Stimulated activated CD4-positive, alpha-beta T cell treated with anti-CD3 and anti-CD28 coated beads, Interleukin-15, amount 100 ng/mL, for 1 hour (primary cell): ENCODE results near the gene HOXD9.

Experiments used
- DNase-seq, 2 donors: peaks; one replicate each; pipeline ENCODE4 v3.0.0-alpha.2; 2020; ENCODE audit warnings: low read depth in 1 of 2, low spot score in 1 of 2

Gene HOXD9

DNA sequence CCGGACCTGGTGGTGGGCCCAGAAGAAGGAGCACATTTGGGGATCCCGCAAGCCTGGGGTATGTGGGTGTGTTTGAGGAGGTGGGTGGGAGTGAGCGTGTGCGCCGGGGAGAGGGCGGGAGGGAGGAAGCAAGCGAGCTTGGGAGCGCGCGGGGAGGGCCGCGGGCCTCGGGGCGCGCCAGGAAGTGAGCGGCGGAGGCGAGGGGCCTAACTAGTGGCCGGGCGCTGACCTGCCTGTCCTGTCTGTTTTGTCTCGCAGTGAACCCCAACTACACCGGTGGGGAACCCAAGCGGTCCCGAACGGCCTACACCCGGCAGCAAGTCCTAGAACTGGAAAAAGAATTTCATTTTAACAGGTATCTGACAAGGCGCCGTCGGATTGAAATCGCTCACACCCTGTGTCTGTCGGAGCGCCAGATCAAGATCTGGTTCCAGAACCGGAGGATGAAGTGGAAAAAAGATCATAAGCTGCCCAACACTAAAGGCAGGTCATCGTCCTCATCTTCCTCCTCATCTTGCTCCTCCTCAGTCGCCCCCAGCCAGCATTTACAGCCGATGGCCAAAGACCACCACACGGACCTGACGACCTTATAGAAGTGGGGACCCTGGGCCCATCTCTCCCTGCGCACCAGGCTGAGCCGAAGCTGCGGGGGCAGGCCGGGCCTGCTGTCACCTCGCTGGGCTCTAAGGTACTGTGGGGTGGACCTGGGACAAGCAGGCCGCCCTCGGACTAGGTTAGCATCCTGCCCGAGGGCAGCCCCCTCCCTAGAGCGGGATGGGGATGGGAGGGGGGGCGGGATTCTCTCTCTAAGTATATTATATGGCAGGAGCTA lies 30.0 kb downstream of the HOXD9 start:
- DNase-seq, result no peak

- no peak for DNase-seq
Measured at GRCh38 chr2:176154576-176155252, 32.2 kb downstream of the HOXD9 start.

- DNase-seq, result no peak
Measured at GRCh38 chr2:176155356-176156044, 33.0 kb downstream of the HOXD9 start.

DNA sequence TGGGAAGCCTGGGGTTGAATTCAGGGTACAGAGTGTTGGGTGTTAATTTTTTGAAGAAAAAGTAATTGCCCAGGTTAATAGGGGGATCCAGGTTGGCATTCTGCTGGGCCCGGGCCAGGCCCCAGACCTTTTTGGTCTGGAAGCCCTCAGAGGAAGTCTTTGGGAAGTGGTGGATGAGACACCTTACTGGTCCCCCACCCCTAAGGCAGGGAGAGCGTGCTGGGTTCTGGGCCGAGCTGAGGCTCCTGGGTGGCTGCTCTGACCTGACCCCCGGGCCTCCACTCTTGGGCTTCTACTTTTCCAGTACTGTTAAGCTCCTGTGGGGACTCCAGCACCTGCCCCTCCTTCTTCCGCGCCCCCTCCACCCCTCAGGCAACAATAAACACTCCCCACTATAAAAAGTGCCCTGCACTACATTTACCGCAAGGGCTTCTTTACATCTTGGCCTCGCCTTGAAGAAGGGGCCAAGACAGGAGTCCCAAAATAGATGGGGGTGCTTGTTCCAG lies 33.8 kb downstream of the HOXD9 start:
- no peak for DNase-seq

- no peak for DNase-seq
Measured at GRCh38 chr2:176156807-176157498, 34.4 kb downstream of the HOXD9 start, which contains the start of gene HOXD3. Gene HOXD3, plus strand, starts transcription at chr2:176157307. Its CDS starts 11,808 bp downstream, at chr2:176169115.

DNA sequence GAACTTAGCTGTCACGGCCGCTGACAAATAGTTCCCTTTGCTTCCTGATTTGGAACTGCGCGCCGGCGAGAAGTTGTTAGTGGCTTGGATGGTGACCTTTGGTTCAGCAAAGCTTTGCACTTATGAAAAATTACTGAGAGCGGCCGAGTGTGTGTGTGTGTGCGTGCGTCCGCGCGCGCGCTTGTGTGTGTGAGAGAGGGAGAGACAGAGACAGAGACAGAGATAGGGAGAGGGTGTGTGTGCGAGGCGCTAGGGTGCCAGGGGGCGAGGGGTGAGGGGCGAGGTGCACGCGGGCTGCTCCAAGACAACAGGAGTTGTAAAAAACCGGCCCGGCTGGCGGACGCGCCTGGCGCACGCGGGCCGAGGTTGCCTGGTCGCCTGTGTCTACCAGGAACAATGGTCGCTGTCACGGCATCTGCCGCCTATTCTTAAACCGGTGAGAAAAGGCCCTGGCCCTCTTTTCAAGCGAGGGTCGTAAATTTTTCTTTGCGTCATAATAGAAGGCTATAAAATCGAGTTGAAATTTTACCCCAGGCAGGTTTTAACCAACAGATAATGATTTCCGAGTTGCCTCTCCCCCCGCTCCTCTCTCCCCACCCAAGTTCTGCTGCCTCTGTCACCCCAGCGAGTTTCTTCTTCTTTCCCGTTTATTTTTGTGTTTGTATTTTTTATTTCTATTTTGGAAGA lies 35.1 kb downstream of the HOXD9 start:
- no peak for DNase-seq

DNA sequence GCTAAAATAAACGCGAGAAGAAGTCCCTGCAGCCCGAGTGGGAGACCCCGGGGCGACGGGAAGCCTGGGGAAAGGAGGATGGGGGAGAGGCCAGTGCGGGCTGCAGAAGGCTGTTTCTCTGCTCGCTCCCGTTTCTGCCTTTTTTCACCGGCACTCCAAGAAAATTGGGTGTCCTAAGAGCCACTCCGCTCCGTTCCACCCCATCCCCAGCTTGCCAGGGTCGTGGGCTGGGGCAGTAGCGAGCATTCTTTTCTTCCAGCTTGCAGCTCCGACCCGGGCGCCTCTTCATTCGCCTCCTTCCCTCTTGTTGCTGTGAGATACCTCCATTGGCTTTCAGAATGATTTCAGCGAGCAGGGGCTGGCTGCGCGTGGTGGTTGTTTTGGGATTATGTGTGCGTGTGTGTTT lies 35.7 kb downstream of the HOXD9 start:
- no peak for DNase-seq

- DNase-seq, result no peak
Measured at GRCh38 chr2:176158855-176159662, 36.5 kb downstream of the HOXD9 start.

DNA sequence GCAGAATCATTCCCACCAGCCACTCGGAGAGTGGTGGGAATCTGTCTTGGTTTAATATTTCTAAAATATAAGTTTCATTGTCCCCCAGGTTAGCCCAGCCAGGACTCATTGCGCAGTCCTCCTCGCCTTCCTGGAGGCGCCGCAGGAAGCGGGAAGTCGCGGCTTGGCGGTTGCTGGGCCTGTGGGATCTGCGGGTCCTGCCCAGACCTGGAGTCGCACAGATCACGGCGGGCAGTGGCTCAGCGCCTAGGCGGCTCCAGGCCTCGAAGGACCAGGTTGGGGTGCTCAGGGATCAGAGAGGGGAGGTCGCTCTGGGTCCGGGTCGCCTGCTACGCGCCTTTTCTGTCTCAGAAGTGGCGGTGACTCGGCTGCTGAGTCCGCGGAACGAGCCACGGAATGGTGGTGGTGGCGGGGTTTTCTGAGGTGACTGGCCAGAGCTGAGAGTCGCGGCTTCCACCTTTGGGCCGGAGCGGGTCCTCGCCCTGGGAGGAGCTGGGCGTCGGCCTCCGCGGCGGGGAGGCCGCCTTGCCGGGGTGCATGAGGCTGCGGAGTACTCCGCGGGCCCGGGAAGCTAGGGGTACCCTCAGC lies 37.2 kb downstream of the HOXD9 start:
- no peak for DNase-seq

DNA sequence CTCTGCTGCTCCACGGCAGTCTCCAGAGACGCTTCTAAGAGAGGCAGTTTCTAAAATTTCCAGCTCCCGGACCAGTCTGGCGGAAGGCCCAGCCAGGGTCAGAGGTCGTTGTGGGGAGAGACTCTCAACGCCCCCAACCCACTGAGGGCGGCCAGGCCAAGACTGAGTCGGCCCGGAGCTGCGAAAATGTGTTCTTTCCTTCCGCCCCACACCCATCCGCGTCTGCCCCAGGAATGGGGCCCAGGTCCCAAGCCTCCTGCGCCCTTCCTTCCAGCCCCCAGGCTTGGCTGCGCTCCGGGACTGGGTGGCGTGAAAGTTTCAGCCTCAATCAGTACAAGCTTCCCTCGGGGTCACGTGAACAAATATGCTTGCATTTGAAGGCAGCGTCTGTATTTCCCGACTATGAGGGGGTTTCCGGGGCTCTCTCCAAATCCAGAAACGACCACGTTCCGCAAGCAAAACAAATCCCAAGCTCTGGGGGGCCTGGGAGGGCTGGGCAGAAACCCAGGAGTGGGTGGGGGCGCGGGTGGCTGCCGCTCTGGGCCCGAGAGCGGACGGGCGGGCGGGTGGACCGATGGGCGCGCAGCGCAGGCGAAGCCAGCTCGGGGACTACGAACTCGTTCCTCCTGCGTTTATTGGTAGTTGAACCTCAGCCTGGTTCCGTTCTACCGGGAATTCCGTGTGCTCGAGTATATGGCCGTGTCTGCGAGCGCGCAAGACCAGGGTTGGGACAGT lies 37.9 kb downstream of the HOXD9 start:
- no peak for DNase-seq

GRCh38 chr2:176160986-176161824 lies 38.7 kb downstream of the HOXD9 start:
- no peak for DNase-seq

DNA sequence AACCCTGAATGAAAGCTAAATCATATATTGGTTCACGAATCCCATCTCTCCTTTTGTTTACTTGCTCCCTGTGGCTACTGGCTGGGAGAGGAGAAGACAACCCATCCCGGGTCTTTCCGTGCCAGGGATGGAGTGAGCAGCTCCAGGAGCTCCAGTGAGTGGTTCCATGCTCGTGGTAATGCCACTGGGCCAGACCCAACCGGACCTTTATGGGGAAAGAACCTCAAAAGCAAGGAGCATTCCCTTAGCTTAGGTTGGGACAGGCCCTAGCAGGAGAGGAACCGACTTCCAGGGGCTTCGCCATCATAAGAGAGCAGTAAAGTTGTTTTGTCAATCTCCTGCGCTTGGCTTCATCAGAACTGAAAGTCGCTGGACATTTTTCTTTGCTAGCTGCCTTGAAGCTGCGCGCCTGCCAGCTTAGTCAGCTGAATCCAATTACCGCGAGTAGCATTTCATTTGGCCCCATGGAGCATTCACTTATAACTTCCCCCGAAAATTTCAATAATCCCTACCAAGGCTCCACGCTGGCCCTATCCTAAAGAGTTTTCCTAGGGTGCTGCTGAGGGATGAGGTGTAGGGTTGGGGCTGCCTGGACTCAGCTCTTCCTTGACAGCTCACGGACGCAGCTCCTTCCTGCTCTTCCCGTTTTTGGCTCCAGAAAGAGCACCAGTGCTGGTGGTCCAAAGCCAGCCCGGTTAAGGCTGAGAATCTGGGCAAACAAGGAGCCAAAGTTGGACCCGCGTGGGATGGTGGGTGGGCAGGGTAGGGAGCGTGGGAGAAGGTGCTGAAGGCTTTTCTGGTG lies 39.5 kb downstream of the HOXD9 start:
- DNase-seq, result no peak

DNA sequence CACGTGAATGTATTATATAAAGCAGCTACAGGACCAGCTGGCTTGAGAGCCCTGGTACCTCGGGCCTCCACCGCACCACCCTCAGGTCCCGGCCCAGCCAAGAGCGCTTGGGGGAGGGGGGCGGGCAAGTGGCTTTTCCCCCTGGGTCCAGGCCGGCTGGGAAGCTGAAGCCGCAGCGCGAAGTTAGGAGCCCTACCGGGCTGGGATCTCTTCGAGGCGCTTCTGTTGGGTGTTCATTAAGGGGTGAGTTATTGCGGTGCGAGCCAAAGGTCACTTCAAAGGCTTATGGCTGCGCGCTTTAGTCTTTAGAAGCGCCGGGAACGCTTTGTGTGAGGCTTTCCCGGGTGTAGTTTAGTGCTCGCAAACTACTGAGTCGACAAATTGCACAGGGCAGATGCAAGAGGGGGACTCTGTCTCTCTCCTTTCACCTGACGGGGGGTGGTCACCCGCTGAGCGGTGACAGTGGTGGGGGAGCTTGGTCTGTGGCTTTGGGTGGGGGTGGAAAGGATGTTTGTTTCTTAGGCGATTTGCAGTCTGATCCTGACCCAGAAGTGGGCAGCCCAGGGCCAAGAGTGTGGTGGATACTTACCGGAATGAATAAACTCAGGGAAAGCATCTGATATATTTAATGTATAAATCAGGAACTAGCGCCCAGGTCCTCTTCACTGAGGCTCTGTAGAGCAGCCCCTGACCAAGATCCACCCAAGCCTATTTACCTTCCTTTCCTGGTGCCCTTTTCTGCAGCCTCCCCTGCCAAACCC lies 40.6 kb downstream of the HOXD9 start:
- DNase-seq, result no peak

GRCh38 chr2:176163672-176164056 lies 41.1 kb downstream of the HOXD9 start:
- DNase-seq, result no peak

DNA sequence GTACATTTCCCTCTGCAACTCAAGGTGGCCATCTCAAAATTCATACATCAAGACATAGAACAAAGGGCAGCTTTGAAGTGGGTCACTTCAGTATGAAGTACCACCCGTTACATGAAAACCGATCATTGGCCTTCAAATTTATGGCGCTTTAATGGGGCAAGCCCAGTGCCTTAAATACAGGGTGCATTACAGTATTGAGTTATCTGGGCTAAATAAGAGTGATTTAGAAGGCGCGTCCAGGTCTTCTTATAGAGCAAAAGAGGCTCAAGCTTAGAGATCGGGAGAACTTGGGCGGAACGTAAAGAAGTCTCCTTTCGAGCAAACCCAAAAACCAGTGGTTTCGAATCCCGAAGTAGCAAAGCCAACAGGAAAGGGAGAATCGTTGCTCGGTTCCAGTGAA lies 41.7 kb downstream of the HOXD9 start:
- no peak for DNase-seq
